GM19025 (cell line): ENCODE results near the gene OGFOD1.

Source experiments
- ATAC-seq: cut with Tn5 transposase; IDR thresholded peaks from one replicate; pipeline ENCODE4 v1.9.1; 2021; ENCODE audit warnings: mild to moderate bottlenecking, low read depth, moderate library complexity; ENCODE audit not compliant: unreplicated experiment

Gene OGFOD1

DNA sequence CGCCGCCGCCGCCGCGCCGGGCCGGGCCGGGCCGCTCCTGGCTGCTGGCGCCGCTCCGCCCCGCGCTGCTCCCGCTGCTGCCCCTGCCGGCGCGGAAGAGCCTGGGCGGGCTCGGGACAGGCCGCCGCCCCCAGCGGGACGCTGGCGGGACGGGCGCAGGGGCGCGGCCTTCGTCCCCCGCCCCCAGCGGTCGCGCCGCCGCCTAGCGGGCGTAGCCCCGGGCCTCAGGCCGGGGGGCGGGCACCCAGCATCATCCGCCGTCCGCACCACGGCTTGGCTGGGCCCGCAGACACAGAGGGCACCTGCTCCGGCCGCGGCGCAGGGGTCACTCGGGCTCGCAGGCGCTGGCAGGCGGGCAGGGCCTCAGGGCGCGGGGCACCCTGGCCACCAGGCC is 25.9 kb upstream of the OGFOD1 start, which contains the start of gene AMFR:
Gene AMFR, minus strand, starts transcription at position 107 of the 394 bp plus-strand sequence. CDS start 218 bp downstream, outside the sequence.
- peak; percentile 79 for ATAC-seq

DNA sequence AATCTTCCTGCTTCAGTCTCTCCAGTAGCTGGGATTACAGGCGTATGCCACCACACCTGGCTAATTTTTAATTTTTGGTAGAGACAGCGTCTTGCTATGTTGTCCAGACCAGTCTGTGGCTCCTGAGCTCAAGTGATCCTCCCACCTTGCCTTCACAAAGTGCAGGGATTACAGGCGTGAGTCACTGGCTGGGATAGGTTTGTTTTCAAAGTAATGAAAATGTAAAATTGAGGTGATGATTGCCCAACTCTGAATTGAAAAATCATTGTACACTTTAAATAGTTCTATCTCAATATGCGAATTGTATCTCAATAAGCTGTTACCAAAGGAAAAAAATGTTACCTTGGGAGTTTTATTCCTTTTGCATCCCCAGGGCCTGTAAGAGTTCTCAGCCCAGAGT is 24.8 kb upstream of the OGFOD1 start:
- ATAC-seq: no peak

DNA sequence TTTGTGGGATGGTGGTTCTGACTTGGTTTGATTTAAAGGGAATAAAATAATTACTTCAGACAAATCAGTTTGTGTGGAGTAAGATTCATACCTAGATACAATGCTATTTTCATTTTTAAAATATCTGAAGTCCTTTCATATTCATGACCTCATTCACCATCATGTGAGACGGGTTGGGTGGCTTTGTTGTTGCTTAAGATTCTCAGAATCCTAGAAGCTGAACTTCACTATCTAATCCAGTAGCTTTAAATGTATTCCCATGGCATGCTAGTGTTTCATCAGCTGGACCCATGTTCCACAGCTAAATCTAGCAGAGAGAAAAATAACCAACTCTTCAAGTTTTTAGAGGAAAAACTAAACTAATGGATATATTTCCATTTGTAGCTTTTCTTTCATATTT is 23.3 kb upstream of the OGFOD1 start:
- no peak for ATAC-seq

DNA sequence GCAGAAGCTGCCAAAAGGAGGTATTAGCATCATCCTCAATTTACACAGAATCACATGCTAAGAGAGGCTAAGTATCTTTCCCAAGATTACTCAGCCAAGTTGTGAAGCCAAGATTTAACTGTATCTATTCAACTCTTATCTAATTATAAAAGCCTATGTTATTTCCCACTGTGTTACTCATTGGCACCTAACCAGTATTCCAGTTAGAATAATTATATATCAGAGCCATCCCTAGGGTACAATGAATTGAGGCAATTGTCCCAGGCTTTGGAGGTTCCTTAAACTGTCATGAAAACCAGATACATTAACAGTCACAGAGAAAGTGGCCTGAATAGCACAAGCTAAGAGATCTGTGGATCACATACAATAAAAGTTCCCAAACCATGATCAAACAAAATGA is 15.1 kb upstream of the OGFOD1 start:
- ATAC-seq: no peak

DNA sequence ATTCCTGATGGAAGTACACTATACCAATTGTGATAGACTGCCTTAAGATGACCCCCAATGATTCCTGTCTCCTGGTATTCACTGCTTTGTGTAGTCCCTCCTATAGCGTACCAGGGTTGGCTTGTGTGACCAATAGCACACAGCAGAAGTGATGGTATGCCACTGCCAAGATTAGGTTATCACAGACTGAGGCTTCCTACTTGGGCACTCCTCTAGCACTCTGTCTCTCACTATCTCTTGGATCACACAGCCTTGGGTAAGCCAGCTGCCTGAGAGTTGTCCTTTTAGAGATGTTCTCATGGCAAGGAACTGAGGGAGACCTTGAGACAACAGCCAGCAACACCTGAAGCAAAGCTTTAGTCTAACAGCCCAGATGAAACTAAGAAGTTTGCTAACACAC is 13.3 kb upstream of the OGFOD1 start:
- ATAC-seq: no peak

DNA sequence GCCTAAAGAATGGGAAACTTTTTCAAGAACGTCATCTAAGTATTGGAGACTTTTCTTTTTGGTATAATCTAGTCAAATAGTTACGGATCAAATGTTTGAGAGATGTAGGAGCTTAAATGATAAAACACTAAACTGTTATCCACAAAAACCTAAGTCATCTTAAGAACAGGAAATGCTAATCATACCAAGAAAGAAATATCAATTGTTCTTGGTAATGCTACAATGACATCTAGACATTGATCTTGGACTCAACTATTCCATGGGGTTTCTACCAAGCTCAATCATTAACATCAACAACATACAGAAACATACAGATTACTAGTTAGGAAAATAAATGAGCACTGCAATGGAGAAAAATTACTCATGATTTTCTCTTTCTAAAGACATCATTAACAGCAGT is 4.1 kb upstream of the OGFOD1 start:
- no peak for ATAC-seq

DNA sequence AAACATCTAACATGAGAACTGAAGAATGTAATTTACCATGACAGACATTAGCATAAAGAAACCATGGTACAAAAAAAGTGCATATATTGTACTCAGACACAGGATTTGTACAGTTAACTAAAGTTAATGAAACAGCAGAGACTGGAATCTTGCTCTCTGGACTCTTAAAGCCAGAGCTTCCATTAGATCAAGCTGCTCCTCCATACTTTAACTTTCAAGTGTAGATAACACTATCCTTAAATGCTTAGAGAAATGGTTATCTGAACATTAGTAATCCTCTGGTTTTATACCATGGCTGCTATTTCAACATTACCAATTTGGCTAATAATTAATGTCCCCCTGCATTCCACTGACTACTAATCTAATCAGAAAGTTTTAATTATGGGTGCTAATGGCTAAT is 3.3 kb upstream of the OGFOD1 start:
- ATAC-seq: no peak

DNA sequence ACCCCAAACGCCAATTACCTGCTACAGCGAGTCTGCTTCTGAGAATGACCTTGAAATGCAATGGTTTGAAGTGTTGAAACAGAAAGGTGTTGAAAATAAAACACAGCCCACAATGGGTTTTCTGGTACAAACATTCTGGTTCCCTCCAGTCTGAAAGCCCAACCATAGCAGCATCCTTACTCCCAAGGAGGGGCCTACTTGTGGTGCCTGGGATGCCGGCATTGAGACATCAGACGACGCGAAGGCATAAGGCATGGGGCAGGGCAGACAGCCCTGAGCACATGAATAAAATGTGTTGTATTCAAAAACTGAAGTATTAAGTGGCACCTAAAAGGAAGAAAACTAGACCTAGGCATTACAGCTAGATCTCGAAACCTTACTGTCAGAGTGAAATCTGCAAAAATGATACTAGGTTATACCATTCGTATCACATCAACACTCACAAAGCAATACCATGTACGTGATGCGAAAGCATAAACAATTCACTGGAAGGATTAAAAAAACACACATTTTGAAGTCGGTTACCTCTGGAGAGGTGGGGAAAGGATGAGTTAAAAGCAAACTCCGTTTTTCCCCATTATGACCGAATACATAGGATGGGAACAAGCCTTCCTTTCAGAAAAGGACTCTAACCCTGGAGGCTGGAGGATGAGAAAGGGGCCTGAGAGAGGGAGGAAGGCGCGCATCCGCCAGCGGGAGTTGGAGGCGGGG is 924 bp upstream of the OGFOD1 start:
- ATAC-seq: peak; percentile 15

DNA sequence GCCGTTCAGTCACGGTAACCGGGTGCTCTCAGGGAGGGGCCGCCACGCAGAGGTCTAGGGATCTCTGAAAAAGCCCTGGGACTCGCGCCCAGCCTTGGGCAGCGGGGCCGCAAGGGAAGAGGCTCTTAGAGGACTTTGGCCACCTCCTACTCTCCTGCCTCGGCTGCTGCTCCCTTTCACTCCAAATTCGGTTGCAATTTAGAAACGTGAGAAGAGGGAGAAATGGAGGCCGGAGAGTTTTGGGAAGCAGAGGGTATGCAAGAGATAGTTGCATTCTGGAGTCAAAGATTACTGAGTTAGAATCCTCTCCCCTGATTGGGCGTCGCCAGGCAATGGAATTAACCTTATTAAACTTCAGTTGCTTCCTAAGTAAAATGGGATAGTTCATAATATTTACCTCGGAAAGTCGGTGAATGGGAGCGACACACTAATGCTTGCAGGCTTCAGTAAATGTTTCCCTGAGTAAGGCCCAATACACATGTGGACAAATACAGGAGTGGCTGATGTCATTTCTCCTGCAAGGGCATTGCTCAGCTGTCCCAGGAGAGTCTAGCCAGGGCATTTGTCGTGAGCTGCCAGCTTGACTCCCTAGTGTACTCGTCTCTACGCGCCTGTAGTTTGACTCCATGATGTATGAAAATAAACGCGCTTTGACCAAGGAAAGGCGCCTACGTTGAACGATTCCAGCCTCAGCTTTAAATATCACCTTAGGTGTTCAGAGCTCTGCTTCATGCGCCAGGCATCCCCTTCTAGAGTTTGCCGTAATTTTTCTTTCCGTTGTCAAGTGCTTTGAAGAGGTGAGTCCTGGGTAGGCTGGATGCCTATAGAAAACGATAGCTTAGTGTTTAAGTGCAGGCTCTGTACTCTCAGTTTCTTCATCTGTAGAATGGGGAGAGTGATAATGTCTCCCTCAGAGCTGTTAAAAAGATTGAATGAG is 667 bp downstream of the OGFOD1 start:
- peak; percentile 33 for ATAC-seq

DNA sequence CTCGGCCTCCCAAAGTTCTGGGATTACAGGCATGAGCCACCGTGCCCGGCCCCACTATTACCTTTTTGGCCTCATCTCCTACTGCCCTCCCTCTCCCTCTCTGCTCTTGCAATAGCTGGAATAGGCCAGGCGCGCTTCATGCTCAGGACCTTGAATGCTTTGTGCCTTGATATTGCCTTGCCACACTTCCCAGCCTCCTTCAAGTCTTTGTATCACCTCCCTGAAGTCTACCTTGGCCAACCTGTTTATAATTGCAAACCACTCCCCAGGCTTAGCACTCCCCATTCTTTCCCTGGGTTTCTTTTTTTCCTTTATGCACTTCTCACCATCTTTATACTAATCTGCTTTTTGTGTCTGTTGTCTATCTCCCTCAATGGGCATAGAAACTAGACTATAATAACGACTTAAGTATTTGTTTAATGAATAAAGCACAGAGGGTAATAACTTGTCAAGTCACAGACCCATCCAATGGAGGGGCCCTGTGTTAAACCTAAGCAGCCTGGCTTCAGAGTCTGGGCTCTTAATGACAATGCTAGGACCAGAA is 6.6 kb downstream of the OGFOD1 start:
- ATAC-seq: no peak

DNA sequence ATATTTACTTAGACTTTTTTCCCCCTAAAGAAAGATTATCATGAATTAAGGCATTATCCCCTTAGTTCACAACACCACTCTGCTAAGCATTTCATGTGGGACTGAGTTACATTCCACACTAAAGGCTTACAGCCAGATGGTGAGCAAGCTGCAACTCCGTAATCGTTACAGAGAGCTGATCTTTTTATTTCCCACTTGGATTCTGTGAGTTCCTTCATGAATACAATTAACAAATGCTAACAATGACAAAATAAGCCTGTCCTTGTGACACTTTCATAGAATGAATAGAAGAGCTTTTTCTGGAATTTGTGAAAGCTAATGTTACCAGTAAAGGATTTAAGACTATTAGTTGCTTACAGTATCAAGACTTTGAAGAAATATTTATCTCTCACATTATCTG is 8.7 kb downstream of the OGFOD1 start:
- no peak for ATAC-seq

DNA sequence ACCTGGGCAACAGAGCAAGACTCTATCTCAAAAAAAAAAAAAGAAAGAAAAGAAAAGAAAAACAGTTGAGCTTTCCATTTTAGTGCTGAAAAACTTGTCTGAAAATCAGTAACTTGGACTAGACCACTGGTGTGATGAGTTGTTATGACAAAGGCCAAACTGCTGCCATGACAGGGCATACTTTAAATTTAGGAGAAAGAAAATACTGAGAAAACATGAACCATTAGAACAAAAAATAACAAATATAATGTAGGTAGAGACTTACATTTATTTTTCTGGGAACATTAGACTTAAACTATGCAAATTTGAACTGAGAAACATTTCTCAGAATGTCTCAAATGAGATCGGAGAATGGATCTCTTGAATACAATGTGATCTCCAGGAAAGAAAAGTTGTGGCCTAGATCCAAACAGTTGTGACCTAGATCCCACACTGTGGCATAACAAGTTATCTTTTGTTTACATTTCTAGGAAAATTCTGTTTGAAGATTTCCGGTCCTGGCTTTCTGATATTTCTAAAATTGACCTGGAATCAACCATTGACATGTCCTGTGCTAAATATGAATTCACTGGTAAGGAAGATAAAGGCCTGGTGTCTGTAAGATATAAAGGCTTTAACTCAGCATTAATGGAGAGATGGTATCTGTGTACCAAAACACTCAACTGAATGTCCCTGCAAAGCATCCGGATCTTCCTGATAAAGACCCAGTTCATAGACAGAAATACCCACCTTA is 10.9 kb downstream of the OGFOD1 start:
- ATAC-seq: no peak

DNA sequence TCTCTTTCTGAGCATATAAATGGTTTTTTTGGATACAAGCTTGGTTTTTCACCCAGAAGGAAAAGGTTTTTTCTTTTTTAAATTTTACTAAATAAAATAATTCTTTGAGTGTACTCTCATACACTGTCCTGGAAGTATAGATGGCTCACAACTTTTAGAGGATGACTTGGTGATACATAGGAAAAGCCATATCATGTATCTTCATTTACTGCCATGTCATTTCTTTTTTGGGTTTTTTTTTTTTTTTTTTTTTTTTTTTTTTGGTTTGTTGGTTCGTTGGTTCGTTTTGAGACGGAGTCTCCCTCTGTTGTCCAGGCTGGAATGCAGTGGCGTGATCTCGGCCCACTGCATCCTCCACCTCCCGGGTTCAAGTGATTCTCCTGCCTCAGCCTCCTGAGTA is 11.8 kb downstream of the OGFOD1 start:
- ATAC-seq: no peak

DNA sequence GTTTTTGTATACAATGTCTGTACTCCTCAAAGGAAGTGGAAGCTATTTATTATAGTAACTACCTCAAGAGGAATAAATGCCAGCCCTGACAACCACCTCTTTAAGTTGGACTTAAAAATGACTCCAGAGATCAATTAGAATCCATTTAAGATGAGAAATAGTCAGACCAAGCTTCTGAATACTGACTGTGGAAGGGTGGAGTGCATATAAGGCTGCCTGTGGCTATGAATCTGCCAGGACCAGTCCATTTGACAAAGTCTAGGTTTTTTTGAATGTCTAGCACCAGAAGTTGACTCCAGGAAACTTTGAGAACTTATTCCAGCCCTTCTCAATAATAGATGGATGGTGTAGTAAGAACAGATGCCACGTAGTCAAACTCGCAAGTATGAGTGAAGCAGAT is 15.0 kb downstream of the OGFOD1 start:
- ATAC-seq: no peak

DNA sequence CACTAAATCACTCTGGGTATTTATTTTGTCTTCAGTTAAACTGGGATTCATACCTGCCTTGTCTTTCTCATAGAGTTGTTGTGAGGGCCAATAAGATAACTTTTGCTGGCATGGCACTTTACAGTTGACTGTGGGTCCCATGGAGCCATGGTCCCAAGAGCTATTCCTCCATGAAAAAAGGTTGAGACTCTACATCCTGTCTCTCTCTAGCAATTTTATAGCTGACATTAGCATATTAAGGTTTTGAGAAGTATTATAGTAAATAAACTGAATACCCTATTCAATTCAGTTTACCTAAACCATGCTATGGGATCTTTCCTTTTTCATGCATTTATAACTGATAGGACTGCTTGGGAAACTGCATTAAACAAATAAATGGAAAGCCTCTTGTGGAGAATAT is 17.4 kb downstream of the OGFOD1 start:
- no peak for ATAC-seq

DNA sequence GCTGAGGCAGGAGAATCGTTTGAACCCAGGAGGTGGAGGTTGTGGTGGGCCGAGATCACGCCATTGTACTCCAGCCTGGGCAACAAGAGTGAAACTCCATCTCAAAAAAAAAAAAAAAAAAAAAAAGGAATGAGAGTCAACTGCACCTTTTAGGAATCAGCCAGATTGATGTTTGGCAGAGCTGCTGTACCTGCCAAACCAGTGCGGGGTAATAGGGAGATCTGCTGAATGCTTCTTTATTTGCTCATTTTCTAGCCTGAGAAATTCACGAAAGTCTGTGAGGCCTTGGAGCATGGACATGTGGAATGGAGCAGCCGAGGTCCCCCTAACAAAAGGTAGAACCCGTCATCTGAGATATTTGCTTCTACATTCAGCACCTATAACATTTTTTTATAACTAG is 18.4 kb downstream of the OGFOD1 start:
- ATAC-seq: no peak

DNA sequence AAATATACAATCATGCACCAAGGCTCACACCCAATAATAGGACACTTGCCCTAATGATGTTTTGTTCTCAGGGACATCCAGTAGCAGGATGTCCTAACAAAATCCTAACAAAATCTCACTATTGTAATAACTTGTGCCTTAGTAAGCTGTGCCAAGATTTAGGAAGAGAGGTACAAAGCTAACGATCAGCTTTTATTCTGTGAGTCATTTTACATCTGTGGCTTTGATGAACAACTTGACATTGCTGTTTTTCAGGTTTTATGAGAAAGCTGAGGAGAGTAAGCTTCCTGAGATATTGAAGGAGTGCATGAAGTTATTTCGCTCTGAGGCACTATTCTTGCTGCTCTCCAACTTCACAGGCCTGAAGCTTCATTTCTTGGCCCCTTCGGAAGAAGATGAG is 18.9 kb downstream of the OGFOD1 start:
- ATAC-seq: no peak

DNA sequence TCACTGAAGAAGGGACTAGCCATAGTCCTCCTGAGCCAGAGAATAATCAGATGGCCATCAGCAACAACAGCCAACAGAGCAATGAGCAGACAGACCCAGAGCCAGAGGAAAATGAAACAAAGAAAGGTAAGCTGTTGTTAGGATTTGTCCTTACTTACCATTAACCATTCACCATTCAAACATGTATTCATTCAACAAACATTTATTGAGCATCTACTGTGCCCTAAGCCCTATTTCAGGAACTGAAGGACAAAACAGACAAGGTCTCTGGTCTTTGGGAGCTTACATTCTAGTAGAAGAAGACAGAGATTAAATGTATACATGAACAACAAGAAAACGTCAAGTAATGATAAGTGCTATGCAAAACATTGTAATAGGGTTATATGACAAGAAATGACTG is 19.3 kb downstream of the OGFOD1 start:
- no peak for ATAC-seq

DNA sequence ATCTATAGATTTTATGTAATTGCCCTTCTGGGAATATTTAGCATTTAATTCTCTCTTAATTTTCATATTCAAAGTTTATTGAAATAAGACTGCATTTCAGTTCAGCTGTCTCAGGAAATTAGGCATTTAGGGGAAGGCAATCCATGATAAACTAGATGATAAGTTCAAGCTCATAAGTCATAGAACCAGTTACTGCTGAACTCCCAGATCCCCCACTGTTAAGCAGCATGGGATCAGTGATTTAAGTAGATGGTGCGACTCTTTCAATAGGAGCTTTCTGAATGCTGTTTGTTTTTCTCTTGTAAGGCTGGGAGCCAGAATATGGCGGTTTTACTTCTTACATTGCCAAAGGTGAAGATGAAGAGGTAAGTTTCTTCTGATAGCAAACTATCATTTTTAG is 23.8 kb downstream of the OGFOD1 start:
- ATAC-seq: no peak

DNA sequence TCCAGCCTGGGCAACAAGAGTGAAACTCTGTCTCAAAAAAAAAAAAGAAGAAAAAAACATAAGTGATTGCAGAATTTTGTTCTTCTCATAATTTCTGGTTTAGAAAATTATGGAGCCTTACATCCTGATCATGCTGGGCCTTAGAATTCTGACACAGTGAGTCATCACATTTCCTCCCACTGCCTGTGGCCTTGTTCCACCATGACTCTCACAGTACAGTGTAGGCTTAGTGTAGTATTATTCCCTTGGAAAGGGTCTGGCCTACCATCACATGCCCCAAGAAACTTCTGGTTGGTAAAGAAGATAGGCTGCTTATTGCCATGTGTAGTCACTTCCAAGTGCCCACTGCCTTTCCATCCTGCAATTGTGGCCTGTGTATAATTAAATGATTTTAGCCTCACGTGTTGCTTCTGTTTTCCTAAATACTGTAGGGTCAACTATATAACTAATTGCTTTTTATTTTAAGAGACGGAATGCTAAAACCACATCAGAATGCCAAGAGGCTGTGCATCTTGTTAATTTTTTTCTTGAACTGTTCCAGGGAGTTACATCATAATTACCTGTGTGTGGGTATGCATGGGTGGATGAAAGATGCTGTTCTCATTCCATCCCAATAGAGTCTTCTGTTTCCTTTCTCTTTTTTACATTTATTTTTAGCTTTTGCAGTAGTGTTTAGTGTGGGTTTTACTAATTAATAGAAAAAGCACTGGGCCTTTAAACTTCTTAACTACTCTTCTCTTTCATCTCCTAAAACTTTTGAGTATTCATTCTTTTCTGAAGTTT is 25.9 kb downstream of the OGFOD1 start:
- no peak for ATAC-seq
